ENCODE results near the gene TNS1. TPM values are rescaled to one million over a fixed set of nuclear protein-coding genes. Genes with fewer than 3 reads are reported as not detected.
A peak's percentile ranks its signal among the peaks of the same experiment; 100 is the strongest.

Gene TNS1
- total RNA-seq, 1 experiment from 2014 or later = 3.4 TPM

DNA sequence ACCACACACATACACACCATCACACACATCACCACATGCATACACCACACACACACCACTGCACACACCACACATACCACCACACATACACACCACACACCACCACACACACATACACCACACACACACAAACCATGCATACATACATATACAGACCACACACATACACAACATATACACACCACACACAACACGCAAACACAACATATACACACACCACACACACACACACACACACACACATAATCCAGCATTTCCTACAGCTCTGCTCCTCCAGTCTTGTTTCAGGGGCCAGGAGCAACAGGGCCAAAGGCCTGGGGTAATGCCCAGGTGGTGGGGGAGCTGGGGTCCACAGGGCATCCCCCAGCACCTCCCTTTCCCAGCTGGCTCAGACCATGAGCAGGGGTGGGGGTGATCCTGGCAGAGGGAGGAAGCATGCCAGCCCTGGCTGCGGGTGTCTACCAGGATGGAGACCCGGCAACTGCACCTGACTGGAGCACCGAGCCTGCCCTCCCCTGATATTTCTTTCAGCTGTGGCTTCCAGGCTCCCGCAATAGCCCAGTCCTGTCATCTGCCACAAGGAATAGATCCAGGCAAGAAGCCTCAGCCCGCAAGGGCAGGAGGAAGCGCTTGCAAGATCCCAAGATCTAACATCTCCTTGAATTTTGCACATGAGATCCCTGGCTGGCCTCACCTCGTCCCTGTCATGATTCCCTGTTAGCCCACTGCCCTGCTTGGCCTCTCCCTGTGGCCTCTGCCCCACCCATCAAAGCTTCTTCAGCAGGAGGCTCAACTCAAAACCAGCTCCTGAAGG, 196.9 kb downstream of the TNS1 start:
- no peak overlapping the region for H3K18ac ChIP-seq (ENCODE audit: insufficient read length, low read depth, low read length)
- no peak for DNase-seq
- H2BK120ac ChIP-seq (ENCODE audit: low read depth, low read length, poor library complexity, severe bottlenecking) = no peak overlapping the region
- H3K36me3 Mint-ChIP-seq (ENCODE audit: insufficient read depth in 1 of 3, low read depth in 3 of 3) = peaks cover 0 to 6% (median 6%) of the 10 kb centered on the region in 3 experiments; a peak in 3 of 7 replicates
- H3K27ac Mint-ChIP-seq = peak overlapping the region in 1 of 3 experiments; percentile 38; a peak in 2 of 7 replicates
- no peak overlapping the region for H3K4me2 ChIP-seq (ENCODE audit: insufficient read depth, insufficient read length, low read length)
- no peaks in the 10 kb centered on the region; the same call in 1 of the 2 replicates for H3K27me3 ChIP-seq (ENCODE audit: insufficient read depth, low read length)
- H2BK12ac ChIP-seq (ENCODE audit: insufficient read length, low read depth, low read length) = no peak overlapping the region
- H3K9ac ChIP-seq (ENCODE audit: extremely low read depth, insufficient read length, low read length) = no peak overlapping the region
- no peak overlapping the region for H4K91ac ChIP-seq (ENCODE audit: insufficient read length, low read depth, low read length)
- H3K4ac ChIP-seq (ENCODE audit: low read depth, low read length) = no peak overlapping the region
- peaks cover 0 to 3% of the 10 kb centered on the region in 2 experiments; a peak in 2 of 5 replicates for H3K9me3 Mint-ChIP-seq
- no peaks in the 10 kb centered on the region for H3K23me2 ChIP-seq (ENCODE audit: insufficient read length, low read depth, low read length, poor library complexity, severe bottlenecking)
- no peak overlapping the region for H3T11ph ChIP-seq (ENCODE audit: low read length)
- H3K23ac ChIP-seq (ENCODE audit: insufficient read length, low read depth, low read length) = no peak overlapping the region
- no peak overlapping the region; the same call in 1 of the 2 replicates for H3K14ac ChIP-seq (ENCODE audit: insufficient read depth, low read length)
- no peaks in the 10 kb centered on the region for H3K9me3 ChIP-seq (ENCODE audit: control insufficient read depth, low read depth, low read length)
- H2AFZ ChIP-seq (ENCODE audit: low read length) = no peak overlapping the region
- TF ChIP-seq, protein P1, sequence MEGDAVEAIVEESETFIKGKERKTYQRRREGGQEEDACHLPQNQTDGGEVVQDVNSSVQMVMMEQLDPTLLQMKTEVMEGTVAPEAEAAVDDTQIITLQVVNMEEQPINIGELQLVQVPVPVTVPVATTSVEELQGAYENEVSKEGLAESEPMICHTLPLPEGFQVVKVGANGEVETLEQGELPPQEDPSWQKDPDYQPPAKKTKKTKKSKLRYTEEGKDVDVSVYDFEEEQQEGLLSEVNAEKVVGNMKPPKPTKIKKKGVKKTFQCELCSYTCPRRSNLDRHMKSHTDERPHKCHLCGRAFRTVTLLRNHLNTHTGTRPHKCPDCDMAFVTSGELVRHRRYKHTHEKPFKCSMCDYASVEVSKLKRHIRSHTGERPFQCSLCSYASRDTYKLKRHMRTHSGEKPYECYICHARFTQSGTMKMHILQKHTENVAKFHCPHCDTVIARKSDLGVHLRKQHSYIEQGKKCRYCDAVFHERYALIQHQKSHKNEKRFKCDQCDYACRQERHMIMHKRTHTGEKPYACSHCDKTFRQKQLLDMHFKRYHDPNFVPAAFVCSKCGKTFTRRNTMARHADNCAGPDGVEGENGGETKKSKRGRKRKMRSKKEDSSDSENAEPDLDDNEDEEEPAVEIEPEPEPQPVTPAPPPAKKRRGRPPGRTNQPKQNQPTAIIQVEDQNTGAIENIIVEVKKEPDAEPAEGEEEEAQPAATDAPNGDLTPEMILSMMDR (conservative IDR thresholded peaks at IDR 0.05) = no peak
- H4K5ac ChIP-seq (ENCODE audit: insufficient read length, low read depth, low read length) = no peak overlapping the region
- no peaks in the 10 kb centered on the region for H3K4me1 ChIP-seq (ENCODE audit: insufficient read depth, low read length)
- no peak overlapping the region for H2AK5ac ChIP-seq (ENCODE audit: insufficient read length, low read length)
- no peaks in the 10 kb centered on the region for H3K79me1 ChIP-seq (ENCODE audit: insufficient read depth, low read depth, low read length, poor library complexity, severe bottlenecking)
- no peak overlapping the region for H3K27ac ChIP-seq (ENCODE audit: insufficient read length, low read depth, low read length)
- H2BK15ac ChIP-seq (ENCODE audit: low read depth, low read length) = no peak overlapping the region
- no peaks in the 10 kb centered on the region for H3K79me2 ChIP-seq (ENCODE audit: insufficient read depth, low read length)
- no CpG with 5 or more reads among the region's 8 CpGs for WGBS (ENCODE audit: extremely low coverage, insufficient read length, low lambda C conversion rate)
- no peak overlapping the region for H4K8ac ChIP-seq (replicated peaks; ENCODE audit: insufficient read length, low read depth, low read length)
- H2BK5ac ChIP-seq (ENCODE audit: insufficient read length, low read length) = no peak overlapping the region
- H2BK20ac ChIP-seq (ENCODE audit: low read depth, low read length, poor library complexity, severe bottlenecking) = no peak overlapping the region
- no peak overlapping the region for H3K4me3 Mint-ChIP-seq
- H4K20me1 ChIP-seq (ENCODE audit: control insufficient read depth, insufficient read depth, insufficient read length) = no peaks in the 10 kb centered on the region
- H3K4me1 Mint-ChIP-seq = peaks cover 0 to 7% of the 10 kb centered on the region in 2 experiments; a peak in 3 of 4 replicates
- H3K56ac ChIP-seq (ENCODE audit: insufficient read length, low read depth, low read length) = no peak overlapping the region
- H3K27me3 Mint-ChIP-seq (ENCODE audit: low read depth) = peaks cover 3% of the 10 kb centered on the region
